Osteocyte (in vitro differentiated cells): ENCODE measurements around the gene GLT1D1. TPM values are rescaled to one million over a fixed set of nuclear protein-coding genes. Genes with fewer than 3 reads are reported as not detected.

Experiments used
- DNase-seq: peaks from one replicate; pipeline ENCODE4 v3.0.0; 2021; ENCODE audit warnings: mixed read lengths; ENCODE audit not compliant: unreplicated experiment; ENCODE audit errors: extremely low spot score
- H3K27ac Mint-ChIP-seq: one replicate; pipeline ENCODE4 v1.8.0; 2021; ENCODE audit warnings: mild to moderate bottlenecking, mixed read lengths; ENCODE audit not compliant: unreplicated experiment
- H3K27me3 Mint-ChIP-seq: one replicate; pipeline ENCODE4 v1.8.0; 2021; ENCODE audit warnings: mixed read lengths; ENCODE audit not compliant: unreplicated experiment
- H3K36me3 Mint-ChIP-seq: one replicate; pipeline ENCODE4 v1.8.0; 2021; ENCODE audit warnings: mixed read lengths; ENCODE audit not compliant: unreplicated experiment
- H3K4me1 Mint-ChIP-seq: one replicate; pipeline ENCODE4 v1.8.0; 2021; ENCODE audit warnings: mixed read lengths; ENCODE audit not compliant: unreplicated experiment
- H3K4me3 Mint-ChIP-seq: one replicate; pipeline ENCODE4 v1.8.0; 2021; ENCODE audit warnings: mild to moderate bottlenecking, moderate library complexity, mixed read lengths; ENCODE audit not compliant: unreplicated experiment
- H3K9me3 Mint-ChIP-seq: one replicate; pipeline ENCODE4 v1.8.0; 2021; ENCODE audit warnings: mixed read lengths; ENCODE audit not compliant: unreplicated experiment
- CTCF ChIP-seq: fragments of 200-600 bp; sonication (generic); IDR thresholded peaks from 2 replicates; pipeline ENCODE4 v1.5.0; 2021; ENCODE audit warnings: antibody characterized with exemption, mild to moderate bottlenecking, moderate library complexity
- total RNA-seq: library from RNA; stranded (reverse); gene quantifications from 2 replicates; pipeline ENCODE4 v1.2.1, GENCODE V29; 2021

GLT1D1 gene
- total RNA-seq, 1 donor from 2014 or later, result 0.11 TPM

GRCh38 chr12:128872303-128872702, 19.0 kb downstream of the GLT1D1 start:
- DNase-seq, result no peak
- no peaks in the 10 kb centered on the region for H3K4me1 Mint-ChIP-seq
- peaks cover 21% of the 10 kb centered on the region for H3K9me3 Mint-ChIP-seq
- no peaks in the 10 kb centered on the region for H3K27me3 Mint-ChIP-seq
- no peak overlapping the region for H3K4me3 Mint-ChIP-seq
- no peaks in the 10 kb centered on the region for H3K36me3 Mint-ChIP-seq
- no peak for TF ChIP-seq CTCF
- no peak overlapping the region for H3K27ac Mint-ChIP-seq

DNA sequence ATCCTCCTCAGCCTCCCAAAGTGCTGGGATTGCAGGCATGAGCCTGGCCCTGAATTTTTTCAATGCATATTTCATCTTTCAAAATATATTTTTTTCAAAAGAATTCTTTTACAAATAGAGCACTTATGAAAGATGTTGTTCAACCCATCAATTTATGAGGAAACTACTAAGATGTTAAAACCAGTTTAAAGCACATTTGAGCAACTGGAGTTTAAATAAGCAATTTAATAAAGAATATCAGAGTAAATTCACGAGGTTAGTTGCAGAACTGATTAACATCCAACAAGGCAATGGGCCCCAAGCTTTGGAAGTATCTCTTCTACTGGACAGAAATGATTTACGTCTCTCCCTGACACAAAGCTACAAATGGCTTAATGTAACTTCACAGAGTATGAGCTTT, 23.3 kb downstream of the GLT1D1 start:
- peaks cover 31% of the 10 kb centered on the region for H3K9me3 Mint-ChIP-seq
- TF ChIP-seq CTCF, result no peak
- H3K4me1 Mint-ChIP-seq, result no peaks in the 10 kb centered on the region
- no peak overlapping the region for H3K27ac Mint-ChIP-seq
- DNase-seq, result no peak
- no peaks in the 10 kb centered on the region for H3K27me3 Mint-ChIP-seq
- H3K4me3 Mint-ChIP-seq, result no peak overlapping the region
- no peaks in the 10 kb centered on the region for H3K36me3 Mint-ChIP-seq

GRCh38 chr12:128879898-128880764, 26.9 kb downstream of the GLT1D1 start:
- Mint-ChIP-seq H3K4me3 (no peak overlapping the region), H3K27me3 (no peaks in the 10 kb centered on the region), H3K4me1 (no peaks in the 10 kb centered on the region), H3K36me3 (no peaks in the 10 kb centered on the region), H3K9me3 (peaks cover 18% of the 10 kb centered on the region), H3K27ac (no peak overlapping the region)
- no peak for DNase-seq
- no peak for TF ChIP-seq CTCF

DNA sequence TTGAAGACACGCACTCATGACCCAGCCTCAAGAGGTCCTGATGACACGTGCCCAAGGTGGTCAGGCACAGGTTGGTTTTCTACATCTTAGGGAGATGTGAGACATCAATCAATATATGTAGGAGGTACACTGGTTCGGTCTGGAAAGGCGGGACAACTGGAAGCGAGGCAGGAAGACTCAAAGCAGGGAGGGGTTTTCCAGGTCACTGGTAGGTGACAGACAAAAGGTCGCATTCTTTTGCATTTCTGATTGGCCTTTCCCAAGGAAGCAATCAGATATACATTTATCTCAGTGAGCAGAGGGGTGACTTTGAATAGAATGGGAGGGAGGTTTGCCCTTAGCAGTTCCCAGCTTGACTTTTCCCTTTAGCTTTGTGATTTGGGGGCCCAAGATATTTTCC, 38.6 kb downstream of the GLT1D1 start:
- H3K36me3 Mint-ChIP-seq, result no peaks in the 10 kb centered on the region
- no peak for DNase-seq
- peaks cover 3% of the 10 kb centered on the region for H3K9me3 Mint-ChIP-seq
- H3K27me3 Mint-ChIP-seq, result peaks cover 3% of the 10 kb centered on the region
- H3K27ac Mint-ChIP-seq, result no peak overlapping the region
- H3K4me3 Mint-ChIP-seq, result no peak overlapping the region
- no peak for TF ChIP-seq CTCF
- H3K4me1 Mint-ChIP-seq, result no peaks in the 10 kb centered on the region

DNA sequence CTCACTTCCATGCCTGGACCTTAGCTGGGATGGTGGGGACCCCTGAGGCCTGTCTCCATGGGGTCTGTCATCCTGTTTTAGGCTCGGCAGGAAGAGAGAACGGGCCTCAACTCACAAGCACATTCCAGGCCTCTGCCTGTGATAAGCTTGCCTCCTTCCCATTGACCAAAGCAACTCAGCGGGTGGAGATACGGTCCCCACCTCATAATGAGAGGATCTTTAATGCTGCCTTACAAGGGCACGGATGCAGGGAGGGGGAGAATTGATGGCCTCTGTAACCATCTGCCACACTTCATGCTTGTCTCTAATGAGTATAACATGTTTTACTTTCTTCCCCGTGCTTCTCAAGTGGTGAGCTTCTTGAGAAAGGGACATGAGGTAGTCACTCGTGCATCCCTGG, 50.0 kb downstream of the GLT1D1 start:
- H3K9me3 Mint-ChIP-seq, result peaks cover 9% of the 10 kb centered on the region
- no peak overlapping the region for H3K27ac Mint-ChIP-seq
- H3K4me1 Mint-ChIP-seq, result no peaks in the 10 kb centered on the region
- TF ChIP-seq CTCF, result no peak
- H3K36me3 Mint-ChIP-seq, result no peaks in the 10 kb centered on the region
- H3K4me3 Mint-ChIP-seq, result no peak overlapping the region
- DNase-seq, result no peak
- no peaks in the 10 kb centered on the region for H3K27me3 Mint-ChIP-seq
